HG02623 (cell line): ENCODE measurements around the gene UBE2N.
A peak's percentile ranks its signal among the peaks of the same experiment; 100 is the strongest.
"Not testable (repeated sequence)": the region's sequence is repeated elsewhere in the genome, so short reads cannot be mapped to it uniquely, and the experiment has no call there.

Source experiments
- ATAC-seq: cut with Tn5 transposase; IDR thresholded peaks from one replicate; pipeline ENCODE4 v1.9.1; 2021; ENCODE audit warnings: moderate library complexity; ENCODE audit not compliant: unreplicated experiment

Gene UBE2N

DNA sequence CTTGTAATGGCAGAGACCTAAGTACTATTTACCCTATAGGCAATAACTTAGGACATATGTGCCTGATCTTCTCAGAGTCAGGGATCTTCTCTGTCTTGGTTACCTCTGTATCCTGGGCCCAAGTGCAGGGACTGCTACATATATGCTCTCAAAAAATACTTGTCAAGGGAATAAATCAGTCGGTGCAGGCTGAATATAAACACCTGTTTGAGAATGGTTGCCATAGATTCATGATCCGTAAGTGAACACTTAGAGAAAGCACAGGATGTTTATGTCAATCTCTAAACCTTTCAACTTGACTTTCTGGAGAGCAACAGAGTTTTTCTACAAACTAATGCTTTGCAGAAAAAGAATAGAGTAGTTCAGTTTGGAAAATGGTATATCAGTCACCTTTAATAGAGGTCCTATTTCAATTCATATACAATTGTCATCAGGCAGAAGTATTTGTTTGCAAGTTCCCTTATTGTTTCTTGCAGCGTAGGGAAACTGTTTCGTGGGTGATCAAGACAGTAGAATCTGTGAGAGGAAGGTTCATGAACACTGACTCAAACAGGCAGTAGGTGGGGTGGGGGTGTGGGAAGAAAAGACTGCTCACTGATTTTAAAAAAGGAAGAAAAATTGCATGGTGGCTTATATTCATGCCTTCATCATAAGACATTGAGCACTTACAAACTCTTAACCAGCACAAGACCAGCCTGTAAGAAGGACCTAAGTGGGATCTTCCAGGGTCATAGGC, 6.0 kb upstream of the UBE2N start:
- no peak for ATAC-seq

DNA sequence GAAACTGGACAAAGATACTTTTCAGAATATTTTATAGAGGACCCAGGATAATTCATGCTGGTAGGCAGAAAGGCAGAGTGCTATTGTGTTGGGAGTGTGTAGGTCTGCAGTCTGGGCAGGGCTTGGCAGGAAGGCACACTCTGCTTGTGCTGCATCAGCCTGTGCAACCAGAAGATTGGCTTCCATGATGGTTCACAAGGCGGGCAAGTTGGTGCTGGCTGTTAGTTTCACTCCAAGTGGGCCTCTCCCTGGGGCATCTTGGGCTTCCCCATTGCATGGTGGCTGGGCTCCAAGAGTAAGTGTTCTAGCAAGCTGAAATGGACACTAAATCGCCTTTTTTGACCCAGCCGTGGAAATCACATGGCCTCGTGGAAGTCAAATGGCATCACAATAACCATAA, 1.8 kb upstream of the UBE2N start:
- ATAC-seq, result no peak

GRCh38 chr12:93442411-93443340, 929 bp upstream of the UBE2N start:
- no peak for ATAC-seq

DNA sequence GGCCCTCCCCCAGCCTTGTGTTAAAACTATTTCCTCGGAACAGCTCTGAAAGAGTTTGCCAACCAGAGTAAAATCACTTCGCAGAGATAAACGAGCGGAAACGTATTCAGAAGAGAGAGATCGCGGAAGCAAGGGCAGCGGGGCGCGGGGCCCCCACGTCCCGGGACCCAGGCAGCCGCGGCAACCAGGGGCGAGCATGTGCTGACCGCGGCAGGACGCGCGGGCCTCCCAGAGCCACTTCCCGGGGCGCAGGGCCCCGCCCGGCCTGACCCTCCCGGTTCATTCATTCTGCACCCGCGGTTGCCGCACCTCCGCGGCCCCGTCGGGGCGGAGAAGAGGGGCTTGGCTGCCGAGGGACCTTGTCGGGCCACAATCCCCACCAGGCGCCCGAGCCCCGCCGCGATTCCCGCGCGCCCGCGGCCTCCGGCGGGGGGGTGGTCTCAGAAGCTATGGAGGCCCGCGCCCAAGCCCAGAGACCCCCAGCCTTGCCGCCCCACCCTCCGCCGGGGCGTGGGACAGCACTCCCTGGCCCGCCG, 598 bp downstream of the UBE2N start:
- ATAC-seq, result no peak

DNA sequence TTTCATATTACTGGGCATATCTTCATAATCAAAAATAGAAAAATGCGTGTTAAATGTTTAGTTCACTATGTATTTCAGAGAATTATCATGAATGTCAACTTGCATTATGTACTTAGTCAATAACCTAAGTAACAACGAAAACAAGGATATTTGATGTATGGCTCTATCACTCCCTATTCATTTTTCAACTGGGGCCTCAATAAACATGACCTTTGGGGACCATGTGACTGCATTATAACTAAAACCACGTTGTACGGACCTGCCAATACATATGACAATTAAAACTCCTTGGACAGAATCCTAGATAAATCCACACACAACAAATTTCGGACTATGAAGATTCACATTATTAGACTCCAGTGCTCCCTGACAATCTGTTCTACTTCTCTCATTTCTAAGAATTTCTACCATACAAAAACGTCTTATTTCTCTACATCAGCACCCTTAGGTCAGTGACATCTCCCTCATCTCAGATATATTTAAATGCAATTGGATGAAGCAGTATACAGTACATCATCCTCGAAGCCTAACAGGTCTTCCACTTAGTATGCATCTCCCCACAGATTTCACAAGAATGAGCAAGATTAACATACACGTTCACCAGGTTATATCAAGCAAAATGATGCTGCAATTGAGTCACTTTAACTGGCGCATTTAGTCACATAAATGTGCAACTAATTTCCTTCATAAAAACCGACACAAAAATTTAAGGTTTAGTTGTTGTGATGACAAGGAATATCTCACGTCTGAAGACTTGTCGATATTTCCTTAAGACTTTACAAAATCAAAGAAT, 1.5 kb downstream of the UBE2N start:
- no peak for ATAC-seq

GRCh38 chr12:93438266-93439050, 3.3 kb downstream of the UBE2N start:
- ATAC-seq, result no peak

GRCh38 chr12:93434256-93434865, 7.4 kb downstream of the UBE2N start:
- ATAC-seq, result no peak

- not testable (repeated sequence) for ATAC-seq
Observed at GRCh38 chr12:93432031-93432430, 9.7 kb downstream of the UBE2N start.

- ATAC-seq, result no peak
Observed at GRCh38 chr12:93430280-93430679, 11.5 kb downstream of the UBE2N start.

DNA sequence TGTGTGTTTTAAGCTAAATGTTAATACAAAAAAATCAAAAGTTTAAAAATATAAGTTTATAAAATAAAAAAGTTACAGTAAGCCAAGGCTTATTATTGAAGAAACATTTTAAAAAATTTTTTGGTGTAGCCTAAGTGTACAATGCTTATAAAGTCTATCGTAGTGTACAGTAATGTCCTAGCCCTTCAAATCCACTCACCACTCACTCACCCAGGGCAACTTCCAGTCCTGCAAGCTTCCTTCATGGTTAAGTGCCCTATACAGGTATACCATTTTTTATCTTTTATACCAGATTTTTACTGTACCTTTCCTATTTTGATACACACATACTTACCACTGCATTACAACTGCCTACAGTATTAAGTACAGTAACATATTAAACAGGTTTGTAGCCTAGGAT, 11.9 kb downstream of the UBE2N start:
- ATAC-seq, result no peak

DNA sequence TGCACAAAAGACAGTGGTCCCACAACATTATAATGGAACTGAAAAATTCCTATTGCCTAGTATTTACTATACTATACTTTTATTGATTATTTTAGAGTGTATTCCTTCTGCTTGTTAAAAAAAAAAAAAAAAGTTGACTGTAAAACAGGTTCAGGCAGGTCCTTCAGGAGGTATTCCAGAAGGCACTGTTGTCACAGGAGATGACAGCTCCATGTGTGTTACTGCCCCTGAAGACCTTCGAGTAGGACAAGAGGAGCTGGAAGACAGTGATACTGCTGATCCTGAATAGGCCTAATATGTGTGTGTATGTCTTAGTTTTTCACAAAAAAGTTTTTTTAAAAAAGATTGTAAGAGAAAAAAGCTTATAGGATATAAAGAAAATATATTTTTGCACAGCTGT, 12.3 kb downstream of the UBE2N start:
- ATAC-seq, result no peak

- no peak for ATAC-seq
Observed at GRCh38 chr12:93427779-93428564, 13.8 kb downstream of the UBE2N start.

DNA sequence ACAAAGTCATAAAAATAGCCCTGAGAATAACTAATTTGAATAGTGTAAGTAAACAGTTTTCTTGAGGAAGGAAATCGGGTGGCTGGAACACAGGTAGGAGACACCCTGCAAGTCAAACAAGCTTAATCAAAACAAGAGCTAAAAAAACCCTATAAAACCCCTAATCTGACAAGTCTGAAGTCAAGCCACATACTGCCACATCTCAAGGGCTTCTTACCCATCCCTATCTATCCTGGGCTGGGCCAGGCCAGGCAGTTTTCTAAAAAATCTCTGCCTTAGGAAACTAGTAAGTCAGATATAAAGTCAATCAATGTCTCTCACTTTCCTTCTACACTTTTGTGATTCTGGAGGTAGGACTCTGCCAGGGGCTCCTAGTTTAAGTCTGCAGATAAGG, 15.3 kb downstream of the UBE2N start:
- ATAC-seq, result peak; percentile 34

- ATAC-seq, result peak; percentile 9
Observed at GRCh38 chr12:93425736-93426411, 15.9 kb downstream of the UBE2N start.

DNA sequence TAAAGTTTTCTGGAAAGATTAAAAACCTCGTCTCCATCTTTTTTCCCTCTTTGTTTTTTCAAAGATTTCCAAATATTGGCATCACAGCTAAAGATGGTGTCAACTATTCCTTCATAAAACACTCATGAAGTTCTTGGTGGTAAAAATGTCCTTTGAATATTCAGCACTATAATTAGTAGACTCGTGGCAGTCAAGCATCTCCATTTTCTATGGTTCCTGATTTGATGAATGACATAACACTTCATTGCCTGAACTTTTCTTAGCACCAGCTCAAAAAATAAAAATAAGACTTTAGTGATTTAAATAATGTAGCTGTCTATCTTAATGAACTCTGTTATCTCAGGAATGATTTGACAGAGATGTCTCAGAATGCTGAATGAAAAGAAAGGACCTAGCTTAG, 19.7 kb downstream of the UBE2N start:
- ATAC-seq, result no peak

- ATAC-seq, result no peak
Observed at GRCh38 chr12:93419388-93420034, 22.2 kb downstream of the UBE2N start.

DNA sequence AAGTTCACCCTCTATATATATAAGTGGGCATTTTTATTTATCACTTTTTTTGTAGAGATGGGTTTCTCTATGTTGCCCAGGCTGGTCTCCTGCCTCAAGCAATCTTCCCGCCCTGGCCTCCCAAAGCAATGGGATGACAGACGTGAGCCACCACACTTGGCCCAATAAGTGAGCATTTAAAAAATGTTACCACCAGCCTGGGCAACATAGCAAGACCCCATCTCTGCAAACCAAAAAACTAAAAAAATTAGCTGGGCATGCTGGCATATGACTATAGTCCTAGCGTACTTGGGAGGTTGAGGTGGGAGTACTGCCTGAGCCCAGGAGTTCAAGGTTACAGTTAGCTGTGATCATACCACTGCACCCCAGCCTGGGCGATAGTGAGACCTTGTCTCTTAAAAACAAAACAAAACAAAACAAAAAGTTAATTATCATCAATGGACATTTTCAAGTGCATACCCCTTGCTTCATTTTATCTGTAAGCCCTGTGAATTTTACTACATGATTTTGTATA, 23.7 kb downstream of the UBE2N start:
- no peak for ATAC-seq
